ENCODE measurements around the gene ADK. TPM values are rescaled to one million over a fixed set of nuclear protein-coding genes. Genes with fewer than 3 reads are reported as not detected.
"Not testable (repeated sequence)": the region's sequence is repeated elsewhere in the genome, so short reads cannot be mapped to it uniquely, and the experiment has no call there.

ADK gene
- total RNA-seq, 1 donor from 2014 or later, result 39.4 TPM

DNA sequence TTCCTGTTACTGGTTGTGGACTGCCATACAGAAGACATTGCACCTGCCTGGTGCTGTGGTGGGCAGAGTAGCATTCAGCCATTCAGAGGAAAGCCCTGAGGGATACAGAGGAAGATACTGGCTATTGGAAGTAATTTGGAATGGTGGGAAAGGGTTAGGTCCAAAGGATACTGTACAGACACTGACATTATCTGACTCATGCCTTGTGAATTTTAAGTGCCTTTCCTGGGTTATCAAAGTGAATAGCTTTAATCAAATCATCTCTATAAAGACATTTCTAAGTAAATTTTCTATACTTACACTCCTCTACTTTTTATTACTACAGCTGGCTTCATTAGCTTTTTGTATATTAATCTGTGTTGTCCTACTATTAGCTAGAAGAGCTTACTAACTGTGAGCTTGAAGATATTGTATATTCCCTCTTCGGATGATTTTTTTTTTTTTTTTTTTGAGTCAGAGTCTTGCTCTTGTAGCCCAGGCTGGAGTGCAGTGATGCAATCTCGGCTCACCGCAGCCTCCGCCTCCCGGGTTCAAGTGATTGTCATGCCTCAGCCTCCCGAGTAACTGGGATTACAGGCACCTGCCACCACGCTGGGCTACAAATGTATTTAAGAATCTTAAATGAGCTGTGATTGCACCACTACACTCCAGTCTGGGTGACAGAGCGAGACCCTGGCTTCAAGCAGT is 186.5 kb downstream of the ADK start:
- DNase-seq (ENCODE audit: low read depth), result no peak
- H3K4me3 ChIP-seq (ENCODE audit: low read depth, low read length), result no peak overlapping the region
- TF ChIP-seq, protein P1, sequence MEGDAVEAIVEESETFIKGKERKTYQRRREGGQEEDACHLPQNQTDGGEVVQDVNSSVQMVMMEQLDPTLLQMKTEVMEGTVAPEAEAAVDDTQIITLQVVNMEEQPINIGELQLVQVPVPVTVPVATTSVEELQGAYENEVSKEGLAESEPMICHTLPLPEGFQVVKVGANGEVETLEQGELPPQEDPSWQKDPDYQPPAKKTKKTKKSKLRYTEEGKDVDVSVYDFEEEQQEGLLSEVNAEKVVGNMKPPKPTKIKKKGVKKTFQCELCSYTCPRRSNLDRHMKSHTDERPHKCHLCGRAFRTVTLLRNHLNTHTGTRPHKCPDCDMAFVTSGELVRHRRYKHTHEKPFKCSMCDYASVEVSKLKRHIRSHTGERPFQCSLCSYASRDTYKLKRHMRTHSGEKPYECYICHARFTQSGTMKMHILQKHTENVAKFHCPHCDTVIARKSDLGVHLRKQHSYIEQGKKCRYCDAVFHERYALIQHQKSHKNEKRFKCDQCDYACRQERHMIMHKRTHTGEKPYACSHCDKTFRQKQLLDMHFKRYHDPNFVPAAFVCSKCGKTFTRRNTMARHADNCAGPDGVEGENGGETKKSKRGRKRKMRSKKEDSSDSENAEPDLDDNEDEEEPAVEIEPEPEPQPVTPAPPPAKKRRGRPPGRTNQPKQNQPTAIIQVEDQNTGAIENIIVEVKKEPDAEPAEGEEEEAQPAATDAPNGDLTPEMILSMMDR (conservative IDR thresholded peaks at IDR 0.05; ENCODE audit: low read depth, low read length), result no peak

DNA sequence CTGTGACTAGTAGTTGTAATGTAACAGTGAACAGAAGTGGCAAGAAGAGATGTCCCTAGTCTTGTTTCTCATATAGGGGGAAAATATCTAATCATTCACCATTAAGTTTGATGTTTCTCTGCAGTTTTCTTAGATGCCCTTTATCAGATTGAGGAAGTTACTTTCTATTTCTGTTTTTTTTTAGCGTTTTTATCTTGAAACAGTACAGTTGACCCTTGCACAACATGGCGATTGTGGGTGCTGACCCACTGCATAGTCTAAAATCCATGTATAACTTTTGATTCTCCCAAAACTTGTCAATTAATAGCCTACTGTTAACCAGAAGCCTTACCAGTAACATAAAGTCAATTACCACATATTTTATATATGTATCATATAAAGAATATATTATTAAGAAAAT is 192.0 kb downstream of the ADK start:
- DNase-seq (ENCODE audit: low read depth), result no peak

DNA sequence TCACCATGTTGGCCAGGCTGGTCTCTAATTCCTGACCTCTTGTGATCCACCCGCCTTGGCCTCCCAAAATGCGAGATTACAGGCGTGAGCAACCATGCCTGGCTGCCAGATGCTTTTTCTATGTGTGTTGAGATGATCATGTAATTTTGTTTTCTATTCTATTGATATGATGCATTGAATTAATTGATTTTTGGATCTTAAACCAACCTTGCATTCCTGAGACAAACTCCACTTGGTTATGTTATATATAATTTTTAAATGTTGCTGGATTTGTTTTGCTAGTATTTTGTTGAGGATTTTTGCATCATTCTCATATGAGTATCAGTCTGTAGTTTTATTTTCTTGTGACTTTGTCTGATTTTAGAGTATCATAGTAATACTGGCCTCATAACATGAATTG is 192.8 kb downstream of the ADK start:
- TF ChIP-seq, protein P1 (conservative IDR thresholded peaks at IDR 0.05; ENCODE audit: low read depth, low read length), result no peak
- no peak overlapping the region for H3K4me3 ChIP-seq (ENCODE audit: low read depth, low read length)
- DNase-seq (ENCODE audit: low read depth), result no peak

More for the DNA sequence above, 192.0 kb downstream of the ADK start:
- no peak overlapping the region for H3K4me3 ChIP-seq (ENCODE audit: low read depth, low read length)
- TF ChIP-seq, protein P1 (conservative IDR thresholded peaks at IDR 0.05; ENCODE audit: low read depth, low read length), result no peak

DNA sequence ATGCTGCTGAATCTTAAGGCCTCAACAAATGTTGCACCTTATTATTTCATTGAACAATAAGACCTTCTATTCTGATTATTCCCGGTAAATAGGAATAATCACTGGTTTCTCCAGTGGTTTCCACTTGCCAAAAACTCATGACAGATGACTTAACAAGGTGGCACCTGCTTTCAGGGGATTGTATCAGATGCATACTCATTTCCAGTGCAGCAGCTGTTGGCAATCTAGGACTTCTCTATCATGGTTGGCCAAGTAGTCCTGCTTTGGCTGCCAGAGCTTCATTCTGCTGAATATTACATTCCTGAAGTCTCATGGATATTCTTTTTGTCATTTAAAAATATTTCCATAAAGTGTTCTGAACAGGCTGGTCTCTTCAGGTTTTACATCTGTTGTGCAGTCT is 193.3 kb downstream of the ADK start:
- TF ChIP-seq, protein P1 (conservative IDR thresholded peaks at IDR 0.05; ENCODE audit: low read depth, low read length), result no peak
- no peak overlapping the region for H3K4me3 ChIP-seq (ENCODE audit: low read depth, low read length)
- no peak for DNase-seq (ENCODE audit: low read depth)

DNA sequence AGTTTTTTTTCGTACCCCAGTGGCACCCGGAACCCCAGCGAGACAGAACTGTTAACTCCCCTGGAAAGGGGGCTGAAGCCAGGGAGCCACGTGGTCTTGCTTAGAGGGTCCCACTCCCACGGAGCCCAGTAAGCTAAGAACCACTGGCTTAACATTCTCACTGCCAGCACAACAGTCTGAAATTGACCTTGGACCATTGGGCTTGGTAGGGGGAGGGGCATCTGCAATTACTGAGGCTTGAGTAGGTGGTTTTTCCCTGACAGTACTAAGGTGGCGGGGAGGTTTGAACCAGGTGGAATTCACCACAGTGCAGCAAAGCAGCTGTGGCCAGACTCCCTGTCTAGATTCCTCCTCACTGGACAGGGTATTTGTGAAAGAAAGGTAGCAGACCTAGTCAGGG is 196.5 kb downstream of the ADK start:
- H3K4me3 ChIP-seq (ENCODE audit: low read depth, low read length), result no peak overlapping the region
- TF ChIP-seq, protein P1 (conservative IDR thresholded peaks at IDR 0.05; ENCODE audit: low read depth, low read length), result no peak
- DNase-seq (ENCODE audit: low read depth), result no peak

DNA sequence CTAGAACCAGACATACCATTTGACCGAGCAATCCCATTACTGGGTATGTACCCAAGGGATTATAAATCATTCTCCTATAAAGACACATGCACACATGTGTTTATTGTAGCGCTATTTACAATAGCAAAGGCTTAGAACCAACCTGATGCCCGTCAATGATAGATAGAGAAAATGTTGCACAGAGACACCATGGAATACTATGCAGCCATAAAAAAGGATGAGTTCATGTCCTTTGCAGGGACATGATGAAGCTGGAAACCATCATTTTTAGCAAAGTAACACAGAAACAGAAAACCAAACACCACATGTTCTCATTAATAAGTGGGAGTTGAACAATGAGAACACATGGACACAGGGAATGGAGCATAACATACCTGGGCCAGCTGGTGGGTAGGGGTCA is 202.0 kb downstream of the ADK start:
- H3K4me3 ChIP-seq (ENCODE audit: low read depth, low read length); DNase-seq (ENCODE audit: low read depth): not testable (repeated sequence)

DNA sequence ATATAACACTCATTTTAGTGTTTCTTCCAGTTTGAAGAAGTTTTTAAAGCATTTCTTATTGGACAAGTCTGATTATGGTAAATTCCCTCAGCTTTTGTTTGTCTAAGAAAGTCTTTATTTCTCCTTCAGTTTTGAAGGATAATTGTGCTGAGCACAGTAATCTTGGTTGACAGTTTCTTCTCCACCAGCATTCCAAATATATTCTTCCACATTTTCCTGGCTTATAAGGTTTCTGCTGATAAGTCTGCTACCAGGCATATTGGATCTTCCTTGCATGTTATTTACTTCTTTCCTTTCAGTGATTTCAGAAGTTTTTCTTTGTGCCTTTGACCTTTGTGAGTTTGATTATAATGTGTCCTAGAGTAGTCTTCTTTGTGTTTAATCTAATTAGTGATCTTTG is 210.7 kb downstream of the ADK start:
- TF ChIP-seq, protein P1 (conservative IDR thresholded peaks at IDR 0.05; ENCODE audit: low read depth, low read length), result no peak
- DNase-seq (ENCODE audit: low read depth), result no peak
- no peak overlapping the region for H3K4me3 ChIP-seq (ENCODE audit: low read depth, low read length)

Data from epithelial cell of proximal tubule (primary cell).